Activated naive CD4-positive, alpha-beta T cell treated with anti-CD3 and anti-CD28 coated beads, Interleukin-2, amount 10 ng/mL, durations not matched to agents 5 hours and 36 hours (primary cell): ENCODE measurements around the gene ASCC3. TPM values are rescaled to one million over a fixed set of nuclear protein-coding genes. Genes with fewer than 3 reads are reported as not detected.

Experiments
- total RNA-seq, 2 experiments: library from RNA; stranded (reverse); gene quantifications; one replicate each; pipeline ENCODE4 v1.2.3, GENCODE V29; 2021

Gene ASCC3
- total RNA-seq, result 10 to 100 TPM; 50.3 to 51.1 TPM

DNA sequence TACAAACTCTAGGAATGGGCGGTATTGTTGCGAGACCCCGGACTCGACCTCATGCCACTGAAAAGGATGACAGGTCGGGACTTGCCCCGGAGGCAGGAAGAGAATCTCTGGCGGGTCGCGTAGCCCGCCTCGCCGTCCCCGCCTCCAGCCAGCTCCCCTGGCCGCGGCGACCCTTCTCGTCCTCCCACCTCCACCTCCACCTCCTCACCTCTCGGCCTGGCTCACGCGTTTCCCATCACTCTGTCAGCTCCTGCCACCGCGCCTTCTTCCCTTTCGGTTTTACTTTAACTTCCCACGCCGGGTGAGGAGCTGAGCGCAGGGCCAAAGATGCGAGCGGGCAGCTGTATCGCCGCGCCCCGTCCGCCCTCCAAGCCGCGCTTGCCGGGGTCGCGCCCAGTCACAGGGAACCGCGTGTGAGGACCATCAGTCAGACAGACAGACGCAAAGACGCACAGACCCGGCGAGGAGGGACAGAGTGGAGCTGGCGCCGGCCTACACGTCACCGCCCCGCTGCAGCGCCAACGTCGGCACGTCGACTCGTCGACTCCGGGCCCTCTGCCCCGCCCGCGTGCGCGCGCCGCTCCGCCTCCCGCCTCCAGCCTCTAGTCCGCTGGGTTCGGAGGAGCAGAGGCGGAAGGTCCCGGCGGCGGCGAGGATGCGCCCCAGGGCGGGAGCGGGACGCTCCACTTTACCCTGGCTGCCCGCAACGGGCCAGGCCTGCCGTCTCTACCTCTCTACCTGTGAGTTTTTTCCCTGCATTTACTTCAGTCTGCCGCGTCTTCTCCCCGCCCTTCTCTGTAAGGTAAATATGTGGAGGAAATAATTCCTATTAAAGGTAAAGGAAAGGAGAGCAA, at the start of gene ASCC3:
ASCC3 (minus strand) TSS at position 477 of the 854 bp plus-strand sequence. CDS start 13,332 bp downstream, outside the sequence.

DNA sequence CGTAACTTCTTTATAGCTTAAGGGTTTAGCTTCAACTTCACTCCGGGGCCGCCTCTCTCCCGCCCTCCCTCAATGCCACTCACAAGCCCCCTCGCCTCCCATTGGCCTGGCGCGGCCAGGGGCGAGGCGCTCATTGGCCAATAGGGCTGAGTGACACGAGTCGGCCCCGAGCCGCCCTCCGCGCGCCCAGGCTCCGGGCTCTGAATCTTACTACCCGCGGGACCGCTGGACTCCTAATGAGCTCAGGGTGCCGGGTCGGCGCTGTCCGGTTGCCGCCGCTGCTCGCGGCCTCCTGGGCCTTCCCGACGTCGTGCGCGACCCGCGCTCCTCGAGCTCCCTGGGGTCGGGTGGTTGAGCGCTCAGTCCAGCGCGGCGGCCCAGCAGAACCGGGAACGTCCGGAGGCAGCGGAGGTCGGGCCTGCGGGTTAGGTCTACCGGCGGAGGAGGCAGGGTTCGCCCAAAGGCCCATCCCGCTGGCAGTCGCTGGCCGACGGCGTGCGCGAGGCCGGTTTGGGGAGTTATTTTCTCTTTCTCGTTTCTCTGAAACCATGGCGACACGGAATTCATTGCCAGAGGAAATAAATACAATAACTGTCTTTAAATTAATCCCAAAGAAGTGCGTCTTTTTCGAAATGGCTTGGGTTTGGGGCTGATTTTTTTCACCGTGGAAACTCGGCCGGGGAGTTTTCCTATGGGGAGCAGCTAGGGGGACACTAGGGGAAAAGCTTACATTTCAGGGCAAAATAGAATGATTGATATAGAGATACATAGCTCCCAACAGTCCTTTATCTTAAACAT, 416.0 kb downstream of the ASCC3 start, which contains the start of gene SIM1:
SIM1 (minus strand) TSS at position 19 of the 798 bp plus-strand sequence. CDS start 1,453 bp downstream, outside the sequence.

